Middle frontal gyrus (tissue), 1 donor: ENCODE data around the gene FAM83E.
A peak's percentile ranks its signal among the peaks of the same experiment; 100 is the strongest.

Experiments
- DNase-seq: peaks from one replicate; pipeline ENCODE4 v3.0.0-alpha.2; 2015; ENCODE audit warnings: low spot score; ENCODE audit errors: extremely low spot score

The FAM83E gene

GRCh38 chr19:48613024-48613851, 1.6 kb downstream of the FAM83E start:
- DNase-seq: no peak

- no peak for DNase-seq
These were observed 3.0 kb downstream of the FAM83E start for GRCh38 chr19:48611872-48612271.

GRCh38 chr19:48609571-48610108, 5.2 kb downstream of the FAM83E start:
- DNase-seq: no peak

- no peak for DNase-seq
These were observed 6.0 kb downstream of the FAM83E start for GRCh38 chr19:48608798-48609263.

- DNase-seq: no peak
These were observed 7.5 kb downstream of the FAM83E start for GRCh38 chr19:48607359-48607755.

- no peak for DNase-seq
These were observed 8.2 kb downstream of the FAM83E start, which contains the start of gene SPACA4 for GRCh38 chr19:48606463-48607358. Gene SPACA4, plus strand, starts transcription at chr19:48606742. Its CDS starts 237 bp downstream, at chr19:48606979.

GRCh38 chr19:48603850-48604249, 11.0 kb downstream of the FAM83E start:
- no peak for DNase-seq

- no peak for DNase-seq
These were observed 11.4 kb downstream of the FAM83E start for GRCh38 chr19:48603449-48603848.

- no peak for DNase-seq
These were observed 11.9 kb downstream of the FAM83E start for GRCh38 chr19:48603001-48603400.

GRCh38 chr19:48600679-48601417, 14.0 kb downstream of the FAM83E start:
- no peak for DNase-seq

- DNase-seq: no peak
These were observed 15.7 kb downstream of the FAM83E start for GRCh38 chr19:48598996-48599700.

- DNase-seq: no peak
These were observed 18.0 kb downstream of the FAM83E start for GRCh38 chr19:48596679-48597465.

GRCh38 chr19:48596237-48596636, 18.6 kb downstream of the FAM83E start:
- no peak for DNase-seq

GRCh38 chr19:48595833-48596232, 19.0 kb downstream of the FAM83E start:
- no peak for DNase-seq

GRCh38 chr19:48595171-48595570, 19.7 kb downstream of the FAM83E start:
- no peak for DNase-seq

GRCh38 chr19:48591021-48591420, 23.9 kb downstream of the FAM83E start:
- no peak for DNase-seq

GRCh38 chr19:48588670-48589401, 26.0 kb downstream of the FAM83E start:
- DNase-seq: peak; percentile 58

- DNase-seq: no peak
These were observed 27.5 kb downstream of the FAM83E start for GRCh38 chr19:48587387-48587786.

- DNase-seq: no peak
These were observed 32.7 kb downstream of the FAM83E start for GRCh38 chr19:48582168-48582567.
